HEK293 (cell line): ENCODE measurements around the gene SLC17A4.

Experiments
- CTCF ChIA-PET: fragments of 350-600 bp; formaldehyde crosslinking; extraction: SDS; loops from one replicate; lab custom pipeline; 2021; ENCODE audit warnings: antibody characterized with exemption; lab: Yijun Ruan, JAX
- POLR2A ChIA-PET: fragments of 300-600 bp; formaldehyde crosslinking; extraction: SDS; loops from one replicate; lab custom pipeline; 2020; ENCODE audit warnings: antibody characterized with exemption, inconsistent platforms; lab: Yijun Ruan, JAX
- H3K27ac ChIP-seq: fragments of 200-500 bp; sonication (Bioruptor generic); 2 replicates; pipeline ENCODE4 v1.5.1; 2014; ENCODE audit warnings: low read depth, low read length, control low read depth, inconsistent platforms; ENCODE audit errors: extremely low read depth
- H3K36me3 ChIP-seq, 2 experiments: fragments of 200-500 bp in 1 of 2; sonication (Bioruptor generic) in 1 of 2; 1 replicate in 1 of 2; 2 replicates in 1 of 2; pipeline ENCODE4 v1.5.1; 2014 to 2017; ENCODE audit warnings: inconsistent platforms in 2 of 2, low read length in 2 of 2; ENCODE audit not compliant: control insufficient read depth in 2 of 2, insufficient read depth in 1 of 2
- H3K4me1 ChIP-seq: fragments of 200-500 bp; sonication (Bioruptor generic); 2 replicates; pipeline ENCODE4 v1.5.1; 2014; ENCODE audit warnings: mild to moderate bottlenecking, low read length, inconsistent platforms; ENCODE audit not compliant: control insufficient read depth, insufficient read depth
- H3K4me3 ChIP-seq: 2 replicates; pipeline ENCODE4 v1.5.1; 2011; ENCODE audit warnings: low read depth, mild to moderate bottlenecking, control low read depth, low read length, moderate library complexity
- H3K9me3 ChIP-seq: fragments of 200-500 bp; sonication (Bioruptor generic); 2 replicates; pipeline ENCODE4 v1.5.1; 2014; ENCODE audit warnings: low read depth, low read length, inconsistent platforms; ENCODE audit not compliant: control insufficient read depth, insufficient read depth
- BCL11A ChIP-seq: fragments of 450-650 bp; formaldehyde crosslinking; IDR thresholded peaks from 2 replicates; pipeline ENCODE4 v1.5.1; 2016; ENCODE audit warnings: low read depth, missing biosample characterization, missing genetic modification characterization
- FEZF1 ChIP-seq: fragments of 450-650 bp; formaldehyde crosslinking; IDR thresholded peaks from 2 replicates; pipeline ENCODE4 v1.5.1; 2016; ENCODE audit warnings: missing biosample characterization, missing genetic modification characterization
- GLI2 ChIP-seq: fragments of 450-650 bp; formaldehyde crosslinking; IDR thresholded peaks from 2 replicates; pipeline ENCODE4; 2017; ENCODE audit warnings: missing biosample characterization, missing genetic modification characterization, low read depth, borderline replicate concordance
- KLF17 ChIP-seq: fragments of 450-650 bp; formaldehyde crosslinking; IDR thresholded peaks from 2 replicates; pipeline ENCODE4 v1.5.1; 2016; ENCODE audit warnings: missing biosample characterization, missing genetic modification characterization
- KLF7 ChIP-seq: fragments of 450-650 bp; formaldehyde crosslinking; IDR thresholded peaks from 2 replicates; pipeline ENCODE4 v1.5.1; 2016; ENCODE audit warnings: missing biosample characterization, missing genetic modification characterization, borderline replicate concordance
- KLF8 ChIP-seq: fragments of 450-650 bp; formaldehyde crosslinking; IDR thresholded peaks from 2 replicates; pipeline ENCODE4 v1.5.1; 2016; ENCODE audit warnings: missing biosample characterization, missing genetic modification characterization
- ZBTB7A ChIP-seq: fragments of 450-650 bp; formaldehyde crosslinking; IDR thresholded peaks from 2 replicates; pipeline ENCODE4 v1.5.1; 2016; ENCODE audit warnings: low read depth, missing biosample characterization, missing genetic modification characterization
- ZBTB8A ChIP-seq: fragments of 450-650 bp; formaldehyde crosslinking; IDR thresholded peaks from 2 replicates; pipeline ENCODE4 v1.5.1; 2016; ENCODE audit warnings: missing biosample characterization, missing genetic modification characterization
- ZFP69B ChIP-seq: fragments of 450-650 bp; formaldehyde crosslinking; IDR thresholded peaks from 2 replicates; pipeline ENCODE4 v1.5.1; 2016; ENCODE audit warnings: missing biosample characterization, missing genetic modification characterization
- ZNF140 ChIP-seq: fragments of 450-650 bp; formaldehyde crosslinking; IDR thresholded peaks from 2 replicates; pipeline ENCODE4 v1.5.1; 2016; ENCODE audit warnings: missing biosample characterization, missing genetic modification characterization
- ZNF24 ChIP-seq: fragments of 450-650 bp; formaldehyde crosslinking; IDR thresholded peaks from 2 replicates; pipeline ENCODE4 v1.5.1; 2016; ENCODE audit warnings: missing biosample characterization, missing genetic modification characterization
- ZNF311 ChIP-seq: fragments of 450-650 bp; formaldehyde crosslinking; IDR thresholded peaks from 2 replicates; pipeline ENCODE4 v1.5.1; 2017; ENCODE audit warnings: missing biosample characterization, missing genetic modification characterization, borderline replicate concordance
- ZNF404 ChIP-seq: fragments of 450-650 bp; formaldehyde crosslinking; IDR thresholded peaks from 2 replicates; pipeline ENCODE4 v1.5.1; 2017; ENCODE audit warnings: missing biosample characterization, missing genetic modification characterization
- ZNF621 ChIP-seq: fragments of 450-650 bp; formaldehyde crosslinking; IDR thresholded peaks from 2 replicates; pipeline ENCODE4 v1.5.1; 2017; ENCODE audit warnings: missing biosample characterization, missing genetic modification characterization
- ZNF677 ChIP-seq: fragments of 450-650 bp; IDR thresholded peaks from 2 replicates; pipeline ENCODE4 v1.5.0; 2018; ENCODE audit warnings: missing biosample characterization, mild to moderate bottlenecking, missing genetic modification characterization, moderate library complexity
- ZNF837 ChIP-seq: fragments of 450-650 bp; formaldehyde crosslinking; IDR thresholded peaks from 2 replicates; pipeline ENCODE4 v1.5.1; 2016; ENCODE audit warnings: missing biosample characterization, missing genetic modification characterization
- ZSCAN16 ChIP-seq: fragments of 450-650 bp; formaldehyde crosslinking; IDR thresholded peaks from 2 replicates; pipeline ENCODE4 v1.5.1; 2016; ENCODE audit warnings: missing biosample characterization, missing genetic modification characterization
- ZSCAN23 ChIP-seq: fragments of 450-650 bp; formaldehyde crosslinking; IDR thresholded peaks from 2 replicates; pipeline ENCODE4 v1.5.1; 2016; ENCODE audit warnings: missing biosample characterization, missing genetic modification characterization
- TF ChIP-seq, protein P1 (sequence below): fragments of 450-650 bp; formaldehyde crosslinking; IDR thresholded peaks from 2 replicates; pipeline ENCODE4 v1.5.1; 2016; ENCODE audit warnings: missing biosample characterization, missing genetic modification characterization
- TF ChIP-seq, protein P2 (sequence below): fragments of 450-650 bp; formaldehyde crosslinking; conservative IDR thresholded peaks from 2 replicates; pipeline ENCODE4 v1.5.1; 2016; ENCODE audit warnings: low read depth, missing biosample characterization, missing genetic modification characterization
- TF ChIP-seq, protein P3 (sequence below): fragments of 450-650 bp; formaldehyde crosslinking; IDR thresholded peaks from 2 replicates; pipeline ENCODE4 v1.5.0; 2017; ENCODE audit warnings: missing biosample characterization, missing genetic modification characterization, borderline replicate concordance

Gene SLC17A4

GRCh38 chr6:25821341-25821740 lies 66.8 kb downstream of the SLC17A4 start:
- no peaks in the 10 kb centered on the region for H3K36me3 ChIP-seq
- ChIA-PET CTCF (interaction anchor here (1.9 kb wide), 1 partner anchor 29 kb away, joined by 4 read pairs; no protein-coding TSS in a partner anchor), POLR2A (no interaction called here)
- no peak overlapping the region for H3K4me3 ChIP-seq
- H3K4me1 ChIP-seq: no peaks in the 10 kb centered on the region
- no peak overlapping the region for H3K27ac ChIP-seq
- H3K9me3 ChIP-seq: no peaks in the 10 kb centered on the region
- no peak for TF ChIP-seq GLI2 (tag by site-specific recombination)
- TF ChIP-seq BCL11A: no peak
- TF ChIP-seq ZBTB8A (tag by site-specific recombination): no peak
- no peak for TF ChIP-seq ZFP69B (tag by site-specific recombination)
- no peak for TF ChIP-seq FEZF1 (tag by site-specific recombination)
- no peak for TF ChIP-seq KLF7 (tag by site-specific recombination)
- TF ChIP-seq, protein P1, sequence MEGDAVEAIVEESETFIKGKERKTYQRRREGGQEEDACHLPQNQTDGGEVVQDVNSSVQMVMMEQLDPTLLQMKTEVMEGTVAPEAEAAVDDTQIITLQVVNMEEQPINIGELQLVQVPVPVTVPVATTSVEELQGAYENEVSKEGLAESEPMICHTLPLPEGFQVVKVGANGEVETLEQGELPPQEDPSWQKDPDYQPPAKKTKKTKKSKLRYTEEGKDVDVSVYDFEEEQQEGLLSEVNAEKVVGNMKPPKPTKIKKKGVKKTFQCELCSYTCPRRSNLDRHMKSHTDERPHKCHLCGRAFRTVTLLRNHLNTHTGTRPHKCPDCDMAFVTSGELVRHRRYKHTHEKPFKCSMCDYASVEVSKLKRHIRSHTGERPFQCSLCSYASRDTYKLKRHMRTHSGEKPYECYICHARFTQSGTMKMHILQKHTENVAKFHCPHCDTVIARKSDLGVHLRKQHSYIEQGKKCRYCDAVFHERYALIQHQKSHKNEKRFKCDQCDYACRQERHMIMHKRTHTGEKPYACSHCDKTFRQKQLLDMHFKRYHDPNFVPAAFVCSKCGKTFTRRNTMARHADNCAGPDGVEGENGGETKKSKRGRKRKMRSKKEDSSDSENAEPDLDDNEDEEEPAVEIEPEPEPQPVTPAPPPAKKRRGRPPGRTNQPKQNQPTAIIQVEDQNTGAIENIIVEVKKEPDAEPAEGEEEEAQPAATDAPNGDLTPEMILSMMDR: no peak

GRCh38 chr6:25829375-25829774 lies 74.8 kb downstream of the SLC17A4 start:
- Histone ChIP-seq H3K9me3 (no peaks in the 10 kb centered on the region), H3K27ac (no peak overlapping the region), H3K36me3 (no peaks in the 10 kb centered on the region), H3K4me1 (0 out of 2 replicates have a peak, but pooled peaks cover 9% of the 10 kb centered on the region), H3K4me3 (no peak overlapping the region)
- POLR2A ChIA-PET: no interaction called here
- TF ChIP-seq ZNF140 (tag by site-specific recombination) (no peak), ZNF311 (tag by site-specific recombination) (no peak), ZBTB7A (tag by site-specific recombination) (no peak), KLF7 (tag by site-specific recombination) (no peak), KLF8 (tag by site-specific recombination) (no peak), ZNF837 (tag by site-specific recombination) (no peak)
- TF ChIP-seq, all 188 proteins: peak for 0
- CTCF ChIA-PET: interaction anchor here (0.7 to 1.1 kb wide), 3 partner anchors 11 to 606 kb away, joined by 3 to 4 read pairs (median 3); no protein-coding TSS in a partner anchor

GRCh38 chr6:25830458-25830857 lies 75.9 kb downstream of the SLC17A4 start:
- Histone ChIP-seq H3K36me3 (no peaks in the 10 kb centered on the region), H3K4me1 (0 out of 2 replicates have a peak, but pooled peaks cover 9% of the 10 kb centered on the region), H3K27ac (no peak overlapping the region), H3K4me3 (no peak overlapping the region), H3K9me3 (no peaks in the 10 kb centered on the region)
- POLR2A ChIA-PET: no interaction called here
- CTCF ChIA-PET: no interaction called here
- no peak for TF ChIP-seq ZNF311 (tag by site-specific recombination)
- TF ChIP-seq KLF17 (tag by site-specific recombination): no peak
- no peak for TF ChIP-seq ZNF24 (tag by site-specific recombination)
- TF ChIP-seq ZNF621 (tag by site-specific recombination): no peak
- TF ChIP-seq ZSCAN16 (tag by site-specific recombination): no peak
- no peak for TF ChIP-seq ZNF677 (tag by site-specific recombination)
- TF ChIP-seq, protein P2, sequence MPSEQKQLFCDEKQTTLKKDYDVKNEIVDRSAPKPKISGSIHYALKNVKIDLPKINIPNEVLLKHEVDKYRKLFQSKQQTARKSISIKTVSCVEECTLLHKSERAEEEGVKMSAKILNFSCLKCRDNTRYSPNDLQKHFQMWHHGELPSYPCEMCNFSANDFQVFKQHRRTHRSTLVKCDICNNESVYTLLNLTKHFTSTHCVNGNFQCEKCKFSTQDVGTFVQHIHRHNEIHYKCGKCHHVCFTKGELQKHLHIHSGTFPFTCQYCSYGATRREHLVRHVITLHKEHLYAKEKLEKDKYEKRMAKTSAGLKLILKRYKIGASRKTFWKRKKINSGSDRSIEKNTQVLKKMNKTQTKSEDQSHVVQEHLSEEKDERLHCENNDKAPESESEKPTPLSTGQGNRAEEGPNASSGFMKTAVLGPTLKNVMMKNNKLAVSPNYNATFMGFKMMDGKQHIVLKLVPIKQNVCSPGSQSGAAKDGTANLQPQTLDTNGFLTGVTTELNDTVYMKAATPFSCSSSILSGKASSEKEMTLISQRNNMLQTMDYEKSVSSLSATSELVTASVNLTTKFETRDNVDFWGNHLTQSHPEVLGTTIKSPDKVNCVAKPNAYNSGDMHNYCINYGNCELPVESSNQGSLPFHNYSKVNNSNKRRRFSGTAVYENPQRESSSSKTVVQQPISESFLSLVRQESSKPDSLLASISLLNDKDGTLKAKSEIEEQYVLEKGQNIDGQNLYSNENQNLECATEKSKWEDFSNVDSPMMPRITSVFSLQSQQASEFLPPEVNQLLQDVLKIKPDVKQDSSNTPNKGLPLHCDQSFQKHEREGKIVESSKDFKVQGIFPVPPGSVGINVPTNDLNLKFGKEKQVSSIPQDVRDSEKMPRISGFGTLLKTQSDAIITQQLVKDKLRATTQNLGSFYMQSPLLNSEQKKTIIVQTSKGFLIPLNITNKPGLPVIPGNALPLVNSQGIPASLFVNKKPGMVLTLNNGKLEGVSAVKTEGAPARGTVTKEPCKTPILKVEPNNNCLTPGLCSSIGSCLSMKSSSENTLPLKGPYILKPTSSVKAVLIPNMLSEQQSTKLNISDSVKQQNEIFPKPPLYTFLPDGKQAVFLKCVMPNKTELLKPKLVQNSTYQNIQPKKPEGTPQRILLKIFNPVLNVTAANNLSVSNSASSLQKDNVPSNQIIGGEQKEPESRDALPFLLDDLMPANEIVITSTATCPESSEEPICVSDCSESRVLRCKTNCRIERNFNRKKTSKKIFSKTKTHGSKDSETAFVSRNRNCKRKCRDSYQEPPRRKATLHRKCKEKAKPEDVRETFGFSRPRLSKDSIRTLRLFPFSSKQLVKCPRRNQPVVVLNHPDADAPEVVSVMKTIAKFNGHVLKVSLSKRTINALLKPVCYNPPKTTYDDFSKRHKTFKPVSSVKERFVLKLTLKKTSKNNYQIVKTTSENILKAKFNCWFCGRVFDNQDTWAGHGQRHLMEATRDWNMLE (tag by site-specific recombination): no peak
- TF ChIP-seq ZSCAN23 (tag by site-specific recombination): no peak
- TF ChIP-seq ZNF404 (tag by site-specific recombination): no peak
- TF ChIP-seq, protein P3, sequence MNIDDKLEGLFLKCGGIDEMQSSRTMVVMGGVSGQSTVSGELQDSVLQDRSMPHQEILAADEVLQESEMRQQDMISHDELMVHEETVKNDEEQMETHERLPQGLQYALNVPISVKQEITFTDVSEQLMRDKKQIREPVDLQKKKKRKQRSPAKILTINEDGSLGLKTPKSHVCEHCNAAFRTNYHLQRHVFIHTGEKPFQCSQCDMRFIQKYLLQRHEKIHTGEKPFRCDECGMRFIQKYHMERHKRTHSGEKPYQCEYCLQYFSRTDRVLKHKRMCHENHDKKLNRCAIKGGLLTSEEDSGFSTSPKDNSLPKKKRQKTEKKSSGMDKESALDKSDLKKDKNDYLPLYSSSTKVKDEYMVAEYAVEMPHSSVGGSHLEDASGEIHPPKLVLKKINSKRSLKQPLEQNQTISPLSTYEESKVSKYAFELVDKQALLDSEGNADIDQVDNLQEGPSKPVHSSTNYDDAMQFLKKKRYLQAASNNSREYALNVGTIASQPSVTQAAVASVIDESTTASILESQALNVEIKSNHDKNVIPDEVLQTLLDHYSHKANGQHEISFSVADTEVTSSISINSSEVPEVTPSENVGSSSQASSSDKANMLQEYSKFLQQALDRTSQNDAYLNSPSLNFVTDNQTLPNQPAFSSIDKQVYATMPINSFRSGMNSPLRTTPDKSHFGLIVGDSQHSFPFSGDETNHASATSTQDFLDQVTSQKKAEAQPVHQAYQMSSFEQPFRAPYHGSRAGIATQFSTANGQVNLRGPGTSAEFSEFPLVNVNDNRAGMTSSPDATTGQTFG (tag by site-specific recombination): no peak
- TF ChIP-seq, all 188 proteins: peak for 0
